ENCODE measurements around the gene PCDHGA1.
"Not testable (repeated sequence)": the region's sequence is repeated elsewhere in the genome, so short reads cannot be mapped to it uniquely, and the experiment has no call there.

The PCDHGA1 gene

GRCh38 chr5:141387557-141388311, 57.4 kb downstream of the PCDHGA1 start, which contains the start of gene PCDHGB4:
Gene PCDHGB4 (plus strand): TSS chr5:141387698. CDS start chr5:141387885, 187 bp downstream.
- Histone ChIP-seq H3K9me3 (ENCODE audit: control insufficient read depth, low read length) (peaks cover 63% of the 10 kb centered on the region), H3K4me3 (ENCODE audit: low read length) (peak within 1 kb of the TSS; percentile 69)
- DNase-seq (ENCODE audit: low read depth), result peak; percentile 22
- H3K36me3 ChIP-seq (ENCODE audit: control insufficient read depth, insufficient read depth, low read length, severe bottlenecking); H3K4me1 ChIP-seq (ENCODE audit: control insufficient read depth, insufficient read depth, low read length); H3K27me3 ChIP-seq (replicated peaks; ENCODE audit: control insufficient read depth, insufficient read depth, low read length); H3K9ac ChIP-seq (ENCODE audit: low read length): not testable (repeated sequence)

- Histone ChIP-seq H3K27me3 (replicated peaks; ENCODE audit: control insufficient read depth, insufficient read depth, low read length) (no peaks in the 10 kb centered on the region), H3K4me3 (ENCODE audit: low read length) (peak overlapping the region; percentile 55), H3K9me3 (ENCODE audit: control insufficient read depth, low read length) (peaks cover 63% of the 10 kb centered on the region), H3K36me3 (ENCODE audit: control insufficient read depth, insufficient read depth, low read length, severe bottlenecking) (no peaks in the 10 kb centered on the region), H3K4me1 (ENCODE audit: control insufficient read depth, insufficient read depth, low read length) (no peaks in the 10 kb centered on the region), H3K9ac (ENCODE audit: low read length) (no peak overlapping the region)
- DNase-seq (ENCODE audit: low read depth), result no peak
These were observed 58.3 kb downstream of the PCDHGA1 start for GRCh38 chr5:141388661-141389060.

DNA sequence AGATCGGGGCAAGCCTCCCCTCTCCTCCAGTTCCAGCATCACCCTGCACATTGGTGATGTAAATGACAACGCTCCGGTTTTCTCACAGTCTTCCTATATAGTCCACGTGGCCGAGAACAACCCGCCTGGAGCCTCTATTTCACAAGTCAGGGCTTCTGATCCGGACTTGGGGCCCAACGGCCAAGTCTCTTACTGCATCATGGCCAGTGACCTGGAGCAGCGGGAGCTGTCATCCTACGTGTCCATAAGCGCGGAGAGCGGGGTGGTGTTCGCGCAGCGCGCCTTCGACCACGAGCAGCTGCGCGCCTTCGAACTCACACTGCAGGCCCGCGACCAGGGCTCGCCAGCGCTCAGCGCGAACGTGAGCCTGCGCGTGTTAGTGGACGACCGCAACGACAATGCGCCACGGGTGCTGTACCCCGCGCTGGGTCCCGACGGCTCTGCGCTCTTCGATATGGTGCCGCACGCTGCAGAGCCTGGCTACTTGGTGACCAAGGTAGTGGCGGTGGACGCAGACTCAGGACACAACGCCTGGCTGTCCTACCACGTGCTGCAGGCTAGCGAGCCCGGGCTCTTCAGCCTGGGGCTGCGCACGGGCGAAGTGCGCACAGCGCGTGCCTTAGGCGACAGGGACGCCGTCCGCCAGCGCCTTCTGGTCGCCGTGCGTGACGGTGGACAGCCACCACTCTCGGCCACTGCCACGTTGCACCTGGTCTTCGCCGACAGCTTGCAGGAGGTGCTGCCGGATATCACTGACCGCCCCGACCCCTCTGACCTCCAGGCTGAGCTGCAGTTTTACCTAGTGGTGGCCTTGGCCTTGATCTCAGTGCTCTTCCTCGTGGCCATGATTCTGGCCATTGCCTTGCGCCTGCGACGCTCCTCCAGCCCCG, 59.1 kb downstream of the PCDHGA1 start:
- no peak for DNase-seq (ENCODE audit: low read depth)
- Histone ChIP-seq H3K36me3 (ENCODE audit: control insufficient read depth, insufficient read depth, low read length, severe bottlenecking) (no peaks in the 10 kb centered on the region), H3K4me3 (ENCODE audit: low read length) (peak overlapping the region; percentile 55), H3K4me1 (ENCODE audit: control insufficient read depth, insufficient read depth, low read length) (no peaks in the 10 kb centered on the region), H3K9ac (ENCODE audit: low read length) (no peak overlapping the region), H3K9me3 (ENCODE audit: control insufficient read depth, low read length) (peaks cover 65% of the 10 kb centered on the region), H3K27me3 (replicated peaks; ENCODE audit: control insufficient read depth, insufficient read depth, low read length) (no peaks in the 10 kb centered on the region)

- DNase-seq (ENCODE audit: low read depth), result no peak
- Histone ChIP-seq H3K4me3 (ENCODE audit: low read length) (peak within 1 kb of the TSS; percentile 68), H3K9me3 (ENCODE audit: control insufficient read depth, low read length) (peaks cover 64% of the 10 kb centered on the region), H3K27me3 (replicated peaks; ENCODE audit: control insufficient read depth, insufficient read depth, low read length) (no peaks in the 10 kb centered on the region), H3K36me3 (ENCODE audit: control insufficient read depth, insufficient read depth, low read length, severe bottlenecking) (no peaks in the 10 kb centered on the region), H3K4me1 (ENCODE audit: control insufficient read depth, insufficient read depth, low read length) (no peaks in the 10 kb centered on the region), H3K9ac (ENCODE audit: low read length) (no peak within 1 kb of the TSS)
These were observed 62.3 kb downstream of the PCDHGA1 start, which contains the start of gene PCDHGA8 for GRCh38 chr5:141392429-141393198. Gene PCDHGA8 (plus strand): TSS chr5:141392633. CDS start chr5:141392814, 181 bp downstream.

DNA sequence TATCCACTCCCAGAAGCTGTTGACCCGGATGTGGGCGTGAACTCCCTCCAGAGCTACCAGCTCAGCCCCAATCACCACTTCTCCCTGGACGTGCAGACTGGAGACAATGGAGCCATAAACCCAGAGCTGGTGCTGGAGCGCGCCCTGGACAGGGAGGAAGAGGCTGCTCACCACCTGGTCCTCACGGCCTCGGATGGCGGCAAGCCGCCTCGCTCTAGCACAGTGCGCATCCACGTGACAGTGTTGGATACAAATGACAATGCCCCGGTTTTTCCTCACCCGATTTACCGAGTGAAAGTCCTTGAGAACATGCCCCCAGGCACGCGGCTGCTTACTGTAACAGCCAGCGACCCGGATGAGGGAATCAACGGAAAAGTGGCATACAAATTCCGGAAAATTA, 63.0 kb downstream of the PCDHGA1 start:
- Histone ChIP-seq H3K36me3 (ENCODE audit: control insufficient read depth, insufficient read depth, low read length, severe bottlenecking) (no peaks in the 10 kb centered on the region), H3K4me1 (ENCODE audit: control insufficient read depth, insufficient read depth, low read length) (no peaks in the 10 kb centered on the region), H3K9me3 (ENCODE audit: control insufficient read depth, low read length) (peaks cover 62% of the 10 kb centered on the region), H3K4me3 (ENCODE audit: low read length) (peak overlapping the region; percentile 7), H3K9ac (ENCODE audit: low read length) (no peak overlapping the region), H3K27me3 (replicated peaks; ENCODE audit: control insufficient read depth, insufficient read depth, low read length) (no peaks in the 10 kb centered on the region)
- DNase-seq (ENCODE audit: low read depth), result no peak

- DNase-seq (ENCODE audit: low read depth); H3K9ac ChIP-seq (ENCODE audit: low read length); H3K27me3 ChIP-seq (replicated peaks; ENCODE audit: control insufficient read depth, insufficient read depth, low read length); H3K4me1 ChIP-seq (ENCODE audit: control insufficient read depth, insufficient read depth, low read length); H3K36me3 ChIP-seq (ENCODE audit: control insufficient read depth, insufficient read depth, low read length, severe bottlenecking); H3K4me3 ChIP-seq (ENCODE audit: low read length): not testable (repeated sequence)
- peaks cover 60% of the 10 kb centered on the region for H3K9me3 ChIP-seq (ENCODE audit: control insufficient read depth, low read length)
These were observed 64.3 kb downstream of the PCDHGA1 start for GRCh38 chr5:141394401-141395187.

DNA sequence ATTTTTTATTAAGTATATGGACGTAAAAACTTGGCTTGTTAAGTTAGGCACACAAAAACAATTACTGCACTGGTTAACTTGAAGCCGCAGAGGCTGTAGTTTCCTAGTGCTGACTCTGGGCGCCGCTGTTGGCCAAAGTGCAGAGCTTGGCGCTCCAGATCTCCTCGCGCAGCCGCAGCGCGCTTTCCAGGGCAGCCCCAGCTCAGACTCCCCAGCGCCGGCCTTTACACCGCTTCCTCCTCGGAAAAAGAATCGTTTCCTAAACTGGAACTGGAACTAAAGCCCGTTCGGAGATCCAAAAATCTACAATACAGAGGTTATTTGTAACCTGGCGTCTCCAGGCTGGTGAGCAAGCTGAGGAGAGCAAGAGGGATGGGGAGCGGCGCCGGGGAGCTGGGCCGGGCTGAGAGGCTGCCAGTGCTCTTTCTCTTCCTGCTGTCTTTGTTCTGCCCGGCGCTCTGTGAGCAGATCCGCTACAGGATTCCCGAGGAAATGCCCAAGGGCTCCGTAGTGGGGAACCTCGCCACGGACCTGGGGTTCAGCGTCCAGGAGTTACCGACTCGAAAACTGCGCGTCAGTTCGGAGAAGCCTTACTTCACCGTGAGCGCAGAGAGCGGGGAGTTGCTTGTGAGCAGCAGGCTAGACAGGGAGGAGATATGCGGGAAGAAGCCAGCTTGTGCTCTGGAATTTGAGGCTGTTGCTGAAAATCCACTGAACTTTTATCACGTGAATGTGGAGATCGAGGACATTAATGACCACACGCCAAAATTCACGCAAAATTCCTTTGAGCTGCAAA, 67.6 kb downstream of the PCDHGA1 start, which contains the start of gene PCDHGB5:
Gene PCDHGB5 (plus strand): TSS at position 192 of the 796 bp plus-strand sequence. CDS start 181 bp downstream, at position 373.
- not testable (repeated sequence) for H3K27me3 ChIP-seq (replicated peaks; ENCODE audit: control insufficient read depth, insufficient read depth, low read length); H3K36me3 ChIP-seq (ENCODE audit: control insufficient read depth, insufficient read depth, low read length, severe bottlenecking)
- peak within 1 kb of the TSS; percentile 74 for H3K4me3 ChIP-seq (ENCODE audit: low read length)
- DNase-seq (ENCODE audit: low read depth), result peak; percentile 38
- H3K4me1 ChIP-seq (ENCODE audit: control insufficient read depth, insufficient read depth, low read length), result peaks cover 13% of the 10 kb centered on the region
- H3K9ac ChIP-seq (ENCODE audit: low read length), result peak within 1 kb of the TSS; percentile 63
- H3K9me3 ChIP-seq (ENCODE audit: control insufficient read depth, low read length), result peaks cover 44% of the 10 kb centered on the region

DNA sequence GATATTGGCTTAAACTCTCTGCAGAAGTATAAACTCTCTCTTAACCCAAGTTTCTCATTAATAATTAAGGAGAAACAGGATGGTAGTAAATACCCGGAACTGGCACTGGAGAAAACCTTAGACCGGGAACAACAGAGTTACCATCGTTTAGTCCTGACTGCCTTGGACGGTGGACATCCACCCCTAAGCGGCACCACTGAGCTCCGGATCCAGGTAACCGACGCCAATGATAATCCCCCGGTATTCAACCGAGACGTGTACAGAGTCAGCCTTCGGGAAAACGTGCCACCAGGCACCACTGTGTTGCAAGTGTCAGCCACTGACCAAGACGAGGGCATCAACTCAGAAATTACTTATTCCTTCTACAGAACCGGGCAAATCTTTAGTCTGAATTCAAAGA, 68.3 kb downstream of the PCDHGA1 start:
- H3K9me3 ChIP-seq (ENCODE audit: control insufficient read depth, low read length), result peaks cover 44% of the 10 kb centered on the region
- H3K4me3 ChIP-seq (ENCODE audit: low read length), result peak overlapping the region; percentile 63

GRCh38 chr5:141399555-141400258, 69.4 kb downstream of the PCDHGA1 start:
- Histone ChIP-seq H3K27me3 (replicated peaks; ENCODE audit: control insufficient read depth, insufficient read depth, low read length) (no peaks in the 10 kb centered on the region), H3K4me3 (ENCODE audit: low read length) (peak overlapping the region; percentile 67), H3K9me3 (ENCODE audit: control insufficient read depth, low read length) (peaks cover 44% of the 10 kb centered on the region), H3K36me3 (ENCODE audit: control insufficient read depth, insufficient read depth, low read length, severe bottlenecking) (no peaks in the 10 kb centered on the region), H3K9ac (ENCODE audit: low read length) (no peak overlapping the region), H3K4me1 (ENCODE audit: control insufficient read depth, insufficient read depth, low read length) (peaks cover 13% of the 10 kb centered on the region)
- no peak for DNase-seq (ENCODE audit: low read depth)

More for the DNA sequence above, 68.3 kb downstream of the PCDHGA1 start:
- no peak for DNase-seq (ENCODE audit: low read depth)
- no peaks in the 10 kb centered on the region for H3K36me3 ChIP-seq (ENCODE audit: control insufficient read depth, insufficient read depth, low read length, severe bottlenecking)
- H3K9ac ChIP-seq (ENCODE audit: low read length), result no peak overlapping the region
- H3K4me1 ChIP-seq (ENCODE audit: control insufficient read depth, insufficient read depth, low read length), result peaks cover 13% of the 10 kb centered on the region
- H3K27me3 ChIP-seq (replicated peaks; ENCODE audit: control insufficient read depth, insufficient read depth, low read length), result no peaks in the 10 kb centered on the region

Data from adipocyte (in vitro differentiated cells).